Lung microvascular endothelial cell (primary cell): Measurements from ENCODE around the gene MARCHF11. TPM values are rescaled to one million over a fixed set of nuclear protein-coding genes. Genes with fewer than 3 reads are reported as not detected.

Experiments used
- DNase-seq, 2 donors: peaks; one replicate each; pipeline versions ENCODE4 v3.0.0 to v3.0.0-alpha.2; 2010; ENCODE audit warnings: low read depth in 2 of 2
- total RNA-seq: library from RNA; depleted of rRNA; stranded (reverse); fragments of >200 nt; gene quantifications from 2 replicates; pipeline ENCODE4 v1.2.1, GENCODE V29; 2014

Gene MARCHF11
- total RNA-seq, 1 donor from 2014 or later: not detected

DNA sequence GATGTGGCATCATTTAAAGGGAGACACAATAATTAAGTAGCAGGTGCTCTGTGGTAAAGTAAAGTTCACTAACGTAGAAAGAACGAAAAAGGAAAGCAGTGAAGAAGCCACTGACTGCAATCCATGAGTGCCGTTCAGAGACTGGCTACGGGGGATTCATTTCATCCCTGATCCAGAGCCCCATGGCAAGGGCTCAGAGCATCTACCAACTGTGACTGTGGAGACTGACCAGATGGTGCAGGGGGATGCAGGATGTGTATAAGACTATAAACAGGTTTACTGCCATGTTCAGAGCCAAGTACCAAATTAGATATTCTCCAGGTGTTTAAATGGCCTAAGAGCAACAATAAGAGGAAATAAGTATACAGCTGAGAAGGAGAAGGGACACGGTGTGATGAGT is 47.7 kb downstream of the MARCHF11 start:
- DNase-seq: no peak

- DNase-seq: no peak
These were observed 50.6 kb downstream of the MARCHF11 start for GRCh38 chr5:16128944-16129343.

DNA sequence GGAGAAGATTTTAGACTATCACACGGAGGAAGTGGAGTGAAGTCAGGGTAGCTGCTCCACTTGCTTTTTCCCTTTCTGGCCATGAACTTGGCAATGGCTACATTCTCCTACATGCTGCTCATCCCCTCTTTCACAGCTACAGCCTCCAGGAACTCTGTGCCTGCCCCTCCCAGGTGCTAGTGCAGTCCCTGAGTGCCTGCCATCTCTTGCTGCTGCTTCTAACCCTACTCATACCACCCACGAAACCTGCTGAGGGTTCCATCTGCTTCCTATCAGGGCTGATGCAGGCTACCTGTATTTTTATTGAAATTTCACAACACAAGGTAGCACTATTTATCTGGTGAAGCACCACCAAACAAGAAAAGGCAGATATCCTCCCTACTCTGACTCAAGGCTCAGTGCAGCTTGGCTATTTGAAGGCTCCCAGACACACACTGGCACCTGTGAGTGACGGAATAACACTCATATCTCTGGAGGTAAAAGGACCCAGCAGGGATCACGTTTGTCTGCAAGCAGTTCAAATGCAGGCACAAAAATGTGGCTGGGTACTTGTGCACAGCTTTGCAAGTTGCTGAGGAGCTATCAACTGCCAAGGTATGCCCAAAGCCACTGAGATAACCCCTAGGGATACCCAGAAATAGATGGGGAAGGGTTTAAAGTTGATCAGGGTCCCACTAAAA is 51.6 kb downstream of the MARCHF11 start:
- no peak for DNase-seq

DNA sequence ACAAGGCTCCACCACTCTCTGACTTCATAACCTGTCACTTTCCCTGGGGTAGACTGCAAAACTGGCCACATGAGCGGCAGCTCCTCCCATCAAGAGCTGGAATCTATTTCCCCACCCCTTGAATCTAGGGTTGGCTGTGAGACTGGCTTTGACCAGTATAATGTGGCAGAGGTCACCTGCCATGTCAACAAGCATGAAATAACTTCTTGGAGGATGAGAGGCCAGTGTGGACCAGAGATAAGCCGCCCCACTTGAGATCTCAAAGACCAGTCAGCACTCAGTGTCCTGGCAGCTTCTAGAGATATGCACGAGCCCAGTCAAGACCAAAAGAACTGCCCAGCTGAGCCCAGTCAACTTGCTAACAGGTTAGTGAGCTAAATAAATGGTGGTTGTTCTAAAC is 59.0 kb downstream of the MARCHF11 start:
- no peak for DNase-seq

DNA sequence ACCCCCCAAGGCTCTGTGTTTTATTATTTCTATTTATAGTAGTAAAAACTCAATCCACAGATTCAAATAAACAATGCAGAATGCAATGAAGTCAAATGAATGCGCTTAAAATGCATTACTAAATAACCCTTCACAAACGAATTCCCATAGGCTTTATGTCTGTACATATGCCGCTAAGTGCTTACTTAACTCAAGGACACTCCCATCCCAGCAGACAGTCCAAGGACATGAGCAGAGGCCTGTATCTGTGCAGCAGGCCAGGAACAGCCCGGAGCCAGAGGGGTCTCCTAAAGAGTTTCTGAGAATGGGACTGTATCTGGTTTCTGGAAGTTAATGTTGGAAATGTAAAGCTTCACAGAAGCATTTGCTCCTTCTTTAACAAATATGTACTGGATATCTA is 59.8 kb downstream of the MARCHF11 start:
- no peak for DNase-seq

GRCh38 chr5:16115140-16115539 is 64.5 kb downstream of the MARCHF11 start:
- DNase-seq: no peak

GRCh38 chr5:16108418-16108817 is 71.2 kb downstream of the MARCHF11 start:
- no peak for DNase-seq

DNA sequence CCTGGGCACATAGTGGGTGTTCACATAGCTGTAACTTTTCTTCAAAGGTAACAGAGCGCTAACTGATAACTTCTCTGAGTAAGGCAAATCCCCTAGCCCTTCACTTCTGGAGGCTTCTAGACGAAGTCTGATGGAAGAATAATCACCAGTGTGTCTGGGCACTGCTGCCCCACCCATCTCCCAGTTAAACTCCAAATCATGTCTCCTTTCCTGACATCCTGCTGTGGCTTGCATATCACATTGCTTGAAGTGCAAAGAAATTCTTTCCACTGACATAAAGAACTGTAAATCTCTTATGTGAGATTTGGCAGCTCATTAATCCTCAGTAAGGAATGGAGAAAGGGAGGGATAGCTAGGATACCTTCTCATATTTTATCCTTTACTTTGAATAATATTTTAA is 74.6 kb downstream of the MARCHF11 start:
- DNase-seq: no peak

- no peak for DNase-seq
These were observed 84.0 kb downstream of the MARCHF11 start for GRCh38 chr5:16095612-16096011.

DNA sequence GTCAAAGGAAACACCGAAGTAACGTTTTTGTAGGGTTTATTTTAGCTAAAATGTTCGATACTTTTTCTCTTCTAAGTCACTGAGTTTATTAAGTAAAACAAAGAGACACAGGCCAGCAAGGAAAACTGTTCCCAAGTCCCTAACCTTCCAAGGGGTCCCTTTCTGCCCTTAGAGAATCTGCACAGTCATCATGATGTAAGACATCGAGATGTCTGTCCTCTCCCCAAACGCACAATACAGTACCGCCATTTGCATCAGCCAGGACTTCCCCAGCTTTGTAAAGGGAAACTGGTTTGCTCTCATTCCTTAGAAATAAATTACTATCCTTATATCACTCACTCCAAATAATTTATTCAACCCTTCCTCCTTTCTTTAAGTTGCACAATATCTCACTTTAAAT is 89.3 kb downstream of the MARCHF11 start:
- no peak for DNase-seq

- no peak for DNase-seq
These were observed 96.6 kb downstream of the MARCHF11 start for GRCh38 chr5:16082982-16083381.

GRCh38 chr5:16082053-16082452 is 97.5 kb downstream of the MARCHF11 start:
- DNase-seq: no peak

GRCh38 chr5:16081376-16081955 is 98.1 kb downstream of the MARCHF11 start:
- DNase-seq: no peak

GRCh38 chr5:16076657-16077056 is 102.9 kb downstream of the MARCHF11 start:
- no peak for DNase-seq

DNA sequence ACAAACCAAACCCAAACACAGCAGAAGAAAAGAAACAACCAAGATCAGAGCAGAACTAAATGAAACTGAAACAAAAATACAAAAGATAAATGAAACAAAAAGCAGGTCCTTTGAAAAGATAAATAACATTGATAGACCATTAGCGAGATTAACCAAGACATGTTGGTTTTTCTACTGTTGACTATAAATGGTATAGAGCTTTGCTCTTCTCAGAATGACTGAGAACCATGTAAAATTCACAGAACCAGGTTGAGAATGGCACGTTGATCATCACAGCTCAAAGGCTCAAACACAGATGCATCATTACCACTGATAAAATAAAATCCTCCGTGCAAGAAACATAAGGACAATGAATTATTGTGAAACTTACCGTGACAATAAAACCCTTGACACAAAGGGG is 105.2 kb downstream of the MARCHF11 start:
- DNase-seq: no peak

DNA sequence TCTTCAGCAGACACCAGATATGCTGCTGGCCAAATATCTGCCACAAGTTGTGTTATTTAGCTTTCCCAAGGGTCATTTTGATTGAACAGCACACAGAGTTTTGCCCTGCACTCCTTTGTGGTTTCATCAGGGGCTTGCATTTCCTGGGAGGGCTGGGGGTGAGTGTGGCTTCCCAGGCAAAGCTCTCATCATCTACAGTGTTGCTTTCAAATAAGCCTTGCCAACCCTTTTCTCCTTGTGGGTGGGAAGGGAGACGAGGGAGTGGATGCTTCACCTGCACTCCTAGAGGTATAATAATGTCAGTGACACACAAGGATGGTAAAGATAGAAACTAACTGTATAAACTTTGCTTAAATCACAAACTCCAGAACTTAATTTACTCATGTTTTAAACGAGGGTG is 107.0 kb downstream of the MARCHF11 start:
- DNase-seq: no peak

GRCh38 chr5:16067415-16067814 is 112.2 kb downstream of the MARCHF11 start:
- DNase-seq: no peak

DNA sequence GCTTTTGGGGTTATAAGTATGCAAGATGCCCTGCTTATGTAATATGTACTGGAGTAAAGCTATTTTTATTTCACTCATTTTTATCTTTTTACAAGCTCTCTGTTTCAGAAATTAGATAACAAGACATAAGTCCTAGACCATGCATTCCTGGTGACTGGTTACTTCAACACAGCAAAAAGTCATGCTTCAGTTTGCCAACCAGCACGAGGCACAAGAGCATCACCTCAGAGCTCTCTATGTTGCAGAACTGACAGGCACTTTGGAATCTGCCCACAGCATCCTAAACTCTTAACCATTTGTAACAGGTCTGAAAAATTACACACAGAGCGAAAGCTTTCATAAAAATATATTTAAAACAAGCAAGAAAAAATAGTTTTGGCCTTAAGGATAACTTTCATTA is 112.8 kb downstream of the MARCHF11 start:
- DNase-seq: no peak

- no peak for DNase-seq
These were observed 113.3 kb downstream of the MARCHF11 start for GRCh38 chr5:16066320-16066719.

DNA sequence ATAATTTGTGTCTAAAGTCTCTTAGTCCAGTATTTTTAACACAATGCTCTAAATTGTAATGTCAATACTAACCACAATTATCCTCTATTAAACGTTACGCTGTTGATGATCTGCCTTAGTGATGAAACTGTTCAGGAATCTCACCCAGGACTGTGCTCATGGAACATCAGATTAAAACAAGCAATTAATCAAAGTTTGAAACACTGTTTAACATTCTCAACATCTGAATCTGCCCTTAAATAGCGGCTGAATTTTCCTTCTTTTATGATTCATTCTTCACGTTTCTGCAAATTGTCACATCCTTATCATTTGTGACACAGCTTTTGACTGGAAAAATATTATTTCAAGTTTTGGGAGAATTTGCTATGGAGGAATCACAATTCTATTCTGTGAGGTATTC is 113.8 kb downstream of the MARCHF11 start:
- no peak for DNase-seq

DNA sequence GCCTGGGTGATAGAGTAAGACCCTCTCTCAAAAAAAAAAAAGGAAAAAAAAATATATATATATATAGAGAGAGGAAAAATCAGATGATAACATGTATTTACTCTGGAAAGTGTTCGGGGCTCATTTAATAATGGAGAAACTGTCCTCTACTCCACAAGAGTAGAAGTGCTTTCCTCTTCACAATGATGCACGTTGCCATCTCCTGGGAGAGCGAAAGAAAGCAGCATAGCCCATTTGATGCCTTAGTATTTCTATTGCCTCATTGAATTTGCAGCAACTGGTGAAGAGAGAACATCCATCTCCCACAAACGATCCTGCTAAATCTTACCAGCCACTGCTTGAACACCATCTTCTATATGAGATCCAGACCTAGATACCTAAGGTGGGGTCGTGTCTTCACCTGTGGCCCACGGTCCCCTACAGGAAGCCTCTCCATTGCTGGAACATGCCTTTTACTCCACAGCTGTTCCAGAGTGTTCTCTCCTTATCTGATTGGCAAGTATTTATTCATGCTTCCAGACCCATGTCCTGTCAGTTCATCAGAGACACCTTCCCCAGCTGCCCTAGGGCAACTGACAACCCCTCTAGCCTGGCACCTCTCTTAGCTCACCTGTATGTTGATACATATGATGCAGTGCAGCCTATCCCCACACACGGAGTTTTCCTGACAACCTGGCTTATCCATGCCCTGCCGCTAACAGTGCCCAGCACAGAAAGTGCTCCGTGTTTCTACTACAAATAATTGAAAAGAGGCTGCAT is 115.3 kb downstream of the MARCHF11 start:
- DNase-seq: no peak

DNA sequence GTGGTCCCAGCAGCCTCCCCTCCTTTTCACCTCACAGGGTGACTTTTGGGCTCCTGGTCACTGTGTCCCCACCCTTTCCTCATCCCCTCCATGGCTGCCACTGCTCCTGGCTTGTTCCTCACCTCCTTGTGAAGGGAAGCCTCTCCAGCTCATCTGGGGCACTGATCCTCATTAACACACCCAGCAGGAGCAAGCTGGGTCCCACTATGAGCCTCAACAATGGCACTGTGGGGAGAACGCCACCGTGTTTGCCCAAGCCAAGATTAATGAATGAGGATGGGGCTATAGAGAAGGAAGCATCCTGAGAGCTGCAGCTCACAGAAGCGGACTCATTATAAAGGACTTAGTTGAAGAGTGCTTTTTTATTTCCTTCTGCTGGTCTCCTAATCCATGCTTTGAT is 118.4 kb downstream of the MARCHF11 start:
- no peak for DNase-seq

DNA sequence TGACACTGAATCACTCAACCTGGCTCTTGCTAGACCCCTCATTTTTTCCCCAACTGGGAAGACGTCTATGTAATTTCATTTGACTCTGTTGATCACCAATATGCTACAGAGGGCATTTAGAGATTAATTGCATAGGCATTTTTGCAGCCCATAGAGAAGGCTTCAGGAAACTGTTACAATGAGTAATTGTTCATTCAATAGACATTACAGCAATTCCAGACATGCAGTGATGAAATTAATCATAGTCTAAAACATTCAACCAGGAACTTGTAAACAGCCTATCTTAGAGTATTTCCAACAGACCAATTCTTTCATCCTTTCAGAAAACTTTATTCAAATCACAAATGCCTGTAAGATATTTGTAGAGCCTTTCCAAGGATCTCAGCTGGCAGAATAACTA is 122.3 kb downstream of the MARCHF11 start:
- DNase-seq: peak in 1 of 2 donors; percentile 22
